DLD1 (cell line): ENCODE measurements around the gene AGAP2.

Source experiments
- in situ Hi-C: cut with HindIII; loops from 2 replicates; pipeline ENCODE4 v1.10.0; 2017; ENCODE audit warnings: low sequenced_read_pairs

The AGAP2 gene

GRCh38 chr12:57754411-57755193 is 16.1 kb upstream of the AGAP2 start, which contains the start of gene MARCHF9:
TSS of gene MARCHF9 (plus strand) at chr12:57755103. CDS start at chr12:57755529, 426 bp downstream.
- in situ Hi-C loops = no loop called here

- in situ Hi-C loops = no loop called here
These were observed 15.3 kb upstream of the AGAP2 start for GRCh38 chr12:57753756-57754337.

GRCh38 chr12:57752668-57753000 is 14.1 kb upstream of the AGAP2 start:
- in situ Hi-C loops = no loop called here

GRCh38 chr12:57751788-57752667 is 13.5 kb upstream of the AGAP2 start, which contains the start of gene CDK4:
TSS of gene CDK4 (minus strand) at chr12:57752310. CDS start at chr12:57751717, 593 bp downstream.
- in situ Hi-C loops = no loop called here

GRCh38 chr12:57751432-57751787 is 12.9 kb upstream of the AGAP2 start:
- in situ Hi-C loops = no loop called here

- in situ Hi-C loops = no loop called here
These were observed 12.3 kb upstream of the AGAP2 start for GRCh38 chr12:57750561-57751431.

GRCh38 chr12:57749061-57749460 is 10.5 kb upstream of the AGAP2 start:
- in situ Hi-C loops = no loop called here

- in situ Hi-C loops = no loop called here
These were observed 7.5 kb upstream of the AGAP2 start for GRCh38 chr12:57746025-57746424.

GRCh38 chr12:57745485-57745881 is 6.9 kb upstream of the AGAP2 start:
- in situ Hi-C loops = no loop called here

- in situ Hi-C loops = no loop called here
These were observed 6.4 kb upstream of the AGAP2 start, which contains the start of gene TSPAN31 for GRCh38 chr12:57744777-57745484. TSS of gene TSPAN31 (plus strand) at chr12:57745039. CDS start at chr12:57745155, 116 bp downstream.

GRCh38 chr12:57744194-57744776 is 5.7 kb upstream of the AGAP2 start:
- in situ Hi-C loops = no loop called here

- in situ Hi-C loops = no loop called here
These were observed 5.2 kb upstream of the AGAP2 start for GRCh38 chr12:57743769-57744168.

- in situ Hi-C loops = no loop called here
These were observed 3.5 kb upstream of the AGAP2 start for GRCh38 chr12:57741844-57742738.

GRCh38 chr12:57741413-57741789 is 2.9 kb upstream of the AGAP2 start:
- in situ Hi-C loops = no loop called here

GRCh38 chr12:57740656-57741412 is 2.3 kb upstream of the AGAP2 start:
- in situ Hi-C loops = no loop called here

GRCh38 chr12:57739914-57740538 is 1.5 kb upstream of the AGAP2 start:
- in situ Hi-C loops = no loop called here

- in situ Hi-C loops = no loop called here
These were observed 845 bp upstream of the AGAP2 start for GRCh38 chr12:57739387-57739786.
